Stimulated activated CD4-positive, alpha-beta T cell treated with anti-CD3 and anti-CD28 coated beads, Interleukin-1b, Interleukin-23, amount 100 ng/mL, for 1 hour (primary cell): Measurements from ENCODE around the gene DLL4.
"Not testable (repeated sequence)": the region's sequence is repeated elsewhere in the genome, so short reads cannot be mapped to it uniquely, and the experiment has no call there.

ENCODE experiments used
- DNase-seq, 2 donors: peaks; one replicate each; pipeline ENCODE4 v3.0.0-alpha.2; 2020; ENCODE audit warnings: low read depth in 2 of 2

Gene DLL4

DNA sequence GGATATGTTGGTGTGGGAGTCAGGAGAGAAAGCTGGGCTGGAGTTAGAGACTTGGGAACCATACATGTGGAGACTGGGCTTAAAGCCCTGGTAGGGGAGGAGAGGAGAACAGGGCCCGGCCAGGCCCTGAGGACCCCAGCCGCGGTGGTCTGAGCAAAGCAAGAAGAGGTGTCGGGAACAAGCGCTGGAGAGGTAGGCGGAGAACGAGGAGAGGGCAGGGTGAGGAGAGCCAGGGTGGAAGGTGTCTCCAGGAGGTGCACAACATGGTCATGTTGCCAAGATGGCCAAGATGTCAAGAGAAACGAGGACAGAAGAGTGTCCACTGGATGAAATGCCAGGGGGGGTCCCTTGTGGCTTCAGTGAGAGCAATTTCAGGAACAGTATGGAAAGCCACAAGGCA, 29.6 kb downstream of the DLL4 start:
- no peak for DNase-seq

DNA sequence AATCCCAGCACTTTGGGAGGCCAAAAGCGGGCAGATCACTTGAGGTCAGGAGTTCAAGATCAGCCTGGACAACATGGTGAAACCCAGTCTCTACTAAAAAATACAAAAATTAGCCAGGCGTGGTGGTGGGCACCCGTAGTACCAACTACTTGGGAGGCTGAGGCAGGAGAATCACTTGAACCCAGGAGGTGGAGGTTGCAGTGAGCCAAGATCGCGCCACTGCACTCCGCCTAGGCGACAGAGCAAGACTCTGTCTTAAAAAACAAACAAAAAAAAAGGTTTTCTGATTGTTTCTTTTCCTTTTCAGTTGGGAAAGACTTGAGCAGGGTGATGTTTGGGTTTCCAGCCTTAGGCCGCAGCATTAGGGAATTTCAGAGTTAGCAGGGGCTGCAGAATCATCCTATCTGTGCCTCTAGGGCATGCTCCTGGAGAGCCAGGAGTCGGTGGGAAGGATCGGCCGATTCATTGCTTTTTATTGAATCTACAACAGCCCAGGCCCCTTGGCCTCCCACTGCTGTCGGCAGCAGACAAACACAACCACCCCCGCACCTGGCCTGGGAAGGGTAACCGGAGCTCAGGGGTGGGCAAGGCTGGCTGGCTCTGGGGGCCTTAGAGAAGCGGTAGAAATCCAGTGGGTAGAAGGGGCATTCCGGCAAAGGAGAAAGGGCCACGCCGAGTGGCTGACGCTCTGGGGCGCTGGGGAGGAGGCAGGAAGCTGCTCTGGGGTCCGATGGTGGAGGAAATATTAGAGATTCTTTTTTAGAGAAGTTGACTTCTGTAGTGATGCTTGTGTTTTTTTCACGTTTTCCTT, 30.4 kb downstream of the DLL4 start:
- no peak for DNase-seq

DNA sequence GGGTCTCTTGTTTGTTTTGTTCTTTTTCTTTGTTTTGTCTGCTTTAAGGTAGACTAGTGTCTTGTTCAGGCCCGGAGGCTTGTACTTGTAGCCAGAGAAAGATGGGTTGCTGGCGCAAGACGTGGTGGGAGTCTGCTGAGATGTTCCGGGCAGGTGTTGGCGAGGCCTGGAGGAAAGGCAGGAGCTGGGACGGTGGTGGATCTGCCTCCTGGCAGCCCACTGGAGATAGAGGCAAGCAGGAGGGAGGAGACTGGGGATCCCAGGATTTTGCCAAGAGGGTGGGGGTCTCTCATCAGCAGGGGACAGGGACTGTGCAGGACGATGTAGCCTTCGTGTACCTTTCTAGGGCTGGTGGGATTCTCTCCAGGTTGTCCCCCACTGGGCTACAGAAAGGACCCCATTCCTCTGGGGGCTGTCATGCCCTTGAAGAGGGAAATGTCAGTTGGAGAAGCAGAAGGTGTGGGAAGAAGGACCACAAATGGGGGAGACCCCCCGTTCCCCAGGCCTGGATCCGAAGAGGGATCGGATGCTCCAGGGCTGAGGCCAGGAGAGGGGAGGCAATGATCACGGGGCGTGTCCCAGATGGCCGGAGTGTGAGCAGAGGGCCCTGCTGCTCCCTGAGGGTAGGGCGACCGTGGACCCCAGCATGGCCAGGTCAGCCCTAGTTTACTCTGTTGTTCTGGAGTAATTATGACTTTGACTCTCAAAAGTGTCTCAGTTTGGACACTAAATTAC, 31.2 kb downstream of the DLL4 start:
- no peak for DNase-seq

DNA sequence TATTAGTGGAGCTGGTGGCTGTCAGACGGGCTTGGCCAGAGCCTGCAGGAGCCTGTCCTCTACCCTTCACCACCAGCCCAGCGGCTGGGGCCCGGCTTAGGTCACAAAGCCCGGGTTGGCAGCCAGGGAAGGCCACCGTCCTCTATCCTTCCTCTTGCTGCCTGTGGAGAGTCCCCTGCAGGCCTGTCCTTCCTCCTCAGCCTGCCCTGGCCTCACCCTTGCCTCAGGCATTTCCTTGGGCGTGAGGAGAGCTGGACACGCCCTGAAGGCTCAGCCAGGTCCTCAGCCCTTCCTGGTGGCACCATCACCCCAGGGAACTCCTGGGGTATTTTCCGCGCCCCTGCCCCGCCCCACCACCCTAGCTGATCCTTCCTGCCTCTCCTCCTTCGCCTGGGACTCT, 31.8 kb downstream of the DLL4 start:
- DNase-seq = no peak

DNA sequence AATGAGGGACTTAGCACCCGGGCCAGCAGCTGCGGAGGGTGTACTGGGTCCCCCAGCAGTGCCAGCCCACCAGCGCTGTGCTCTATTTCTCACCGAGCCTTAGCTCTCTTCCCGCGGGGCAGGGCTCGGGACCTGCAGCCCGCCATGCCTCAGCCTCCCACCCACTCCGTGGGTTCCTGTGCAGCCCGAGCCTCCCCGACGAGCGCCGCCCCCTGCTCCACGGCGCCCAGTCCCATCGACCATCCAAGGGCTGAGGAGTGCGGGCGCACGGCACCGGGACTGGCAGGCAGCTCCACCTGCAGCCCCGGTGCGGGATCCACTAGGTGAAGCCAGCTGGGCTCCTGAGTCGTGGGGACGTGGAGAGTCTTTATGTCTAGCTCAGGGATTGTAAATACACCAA, 32.6 kb downstream of the DLL4 start:
- not testable (repeated sequence) for DNase-seq

DNA sequence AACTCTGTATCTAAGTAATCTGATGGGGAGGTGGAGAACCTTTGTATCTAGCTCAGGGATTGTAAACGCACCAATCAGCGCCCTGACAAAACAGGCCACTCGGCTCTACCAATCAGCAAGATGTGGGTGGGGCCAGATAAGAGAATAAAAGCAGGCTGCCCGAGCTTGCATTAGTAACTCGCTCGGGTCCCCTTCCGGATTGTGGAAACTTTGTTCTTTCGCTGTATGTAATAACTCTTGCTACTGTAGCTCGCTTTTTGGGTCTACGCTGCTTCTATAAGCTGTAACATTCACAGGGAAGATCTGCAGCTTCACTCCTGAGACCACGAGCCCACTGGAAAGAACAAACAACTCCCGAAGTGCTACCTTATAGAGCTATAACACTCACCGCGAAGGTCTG, 33.2 kb downstream of the DLL4 start:
- not testable (repeated sequence) for DNase-seq

DNA sequence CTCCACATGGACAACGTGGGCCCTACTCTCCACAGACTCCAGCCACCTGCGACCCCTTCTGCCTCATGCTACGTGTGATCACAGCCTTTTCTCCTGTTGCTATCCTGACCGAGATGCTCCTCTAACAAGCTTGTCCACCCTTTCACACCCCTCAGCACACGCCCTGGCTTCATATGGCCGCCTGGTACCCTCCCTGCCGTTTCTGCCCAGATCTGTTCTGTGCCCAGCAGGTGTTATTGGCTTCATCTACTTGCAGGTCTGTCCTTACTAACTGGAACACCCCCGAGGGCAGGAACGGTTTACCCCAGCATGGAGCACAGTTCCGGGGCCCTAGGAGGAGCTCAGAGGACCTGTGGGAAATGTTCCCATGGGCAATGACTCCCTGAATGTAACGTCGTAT, 34.1 kb downstream of the DLL4 start:
- no peak for DNase-seq

DNA sequence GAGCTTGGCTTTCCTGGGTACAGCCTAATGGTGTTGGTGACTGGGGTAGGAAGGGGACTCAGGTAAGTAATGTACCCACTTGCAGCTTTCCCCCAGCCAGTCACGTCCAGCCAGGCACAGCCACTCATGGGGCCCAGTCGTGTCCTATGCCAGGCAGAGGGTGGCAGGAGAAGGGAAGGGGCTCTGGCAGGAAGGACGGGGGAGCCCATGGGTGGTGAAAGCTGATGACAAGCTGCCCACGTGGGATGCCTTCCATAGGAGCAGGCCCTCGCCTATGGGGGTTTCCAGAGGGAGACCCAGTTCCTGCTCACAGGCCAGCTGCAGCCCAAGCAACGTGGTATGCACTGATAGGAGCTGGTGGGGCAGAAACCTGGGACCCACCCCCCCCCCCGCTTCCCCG, 34.9 kb downstream of the DLL4 start:
- no peak for DNase-seq

DNA sequence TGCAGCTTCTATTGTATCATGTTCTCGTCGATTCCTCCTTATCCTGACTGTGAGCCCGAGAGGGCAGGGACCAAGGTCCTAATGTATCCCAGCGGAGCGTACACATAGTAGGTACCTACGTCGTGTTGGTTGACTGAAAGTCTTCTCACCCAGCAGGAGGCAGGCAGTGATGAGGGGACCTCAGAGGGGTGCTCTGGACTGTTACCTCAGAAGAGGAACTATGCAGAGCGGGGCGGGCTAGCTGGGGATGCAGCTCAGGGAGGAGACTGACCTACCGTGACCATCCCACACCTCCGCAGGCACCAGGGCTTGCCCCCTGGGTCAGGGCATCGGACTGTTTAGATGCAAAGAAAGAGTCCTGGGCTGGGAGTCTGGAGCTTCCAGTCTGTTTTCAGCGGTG, 35.5 kb downstream of the DLL4 start:
- no peak for DNase-seq

DNA sequence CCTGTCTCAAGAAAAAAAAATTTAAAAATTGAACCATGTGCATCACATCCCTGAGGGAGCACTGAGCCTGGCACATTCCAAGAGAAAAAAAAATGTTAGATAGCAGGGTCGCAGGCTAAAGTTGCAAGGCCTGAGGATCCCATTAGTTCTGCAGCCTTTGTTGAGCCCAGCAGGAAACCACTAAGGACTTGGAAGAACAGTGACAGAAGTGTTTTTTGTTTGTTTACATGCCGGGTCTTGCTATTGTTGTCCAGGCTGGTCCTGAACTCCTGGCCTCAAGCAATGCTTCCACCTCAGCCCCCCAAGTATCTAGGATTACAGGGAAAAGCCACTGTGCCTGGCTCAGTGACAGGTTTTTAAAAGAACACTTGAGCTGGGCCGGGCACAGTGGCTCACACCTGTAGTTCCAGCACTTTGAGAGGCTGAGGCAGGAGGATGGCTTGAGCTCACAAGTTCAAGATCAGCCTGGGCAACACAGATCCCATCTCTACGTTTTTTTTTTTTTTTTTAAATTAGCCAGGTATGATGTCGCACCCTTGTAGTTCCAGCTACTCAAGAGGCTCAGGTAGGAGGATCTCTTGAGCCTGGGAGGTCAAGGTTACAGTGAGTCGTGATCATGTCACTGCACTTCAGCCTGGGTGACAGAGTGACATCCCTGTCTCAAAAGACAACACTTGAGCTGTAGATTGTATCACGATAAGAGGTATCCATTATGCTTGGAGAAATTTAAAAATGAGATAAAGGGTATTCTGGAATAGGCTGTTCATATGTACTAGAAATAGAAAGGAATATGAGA, 39.3 kb downstream of the DLL4 start:
- no peak for DNase-seq

DNA sequence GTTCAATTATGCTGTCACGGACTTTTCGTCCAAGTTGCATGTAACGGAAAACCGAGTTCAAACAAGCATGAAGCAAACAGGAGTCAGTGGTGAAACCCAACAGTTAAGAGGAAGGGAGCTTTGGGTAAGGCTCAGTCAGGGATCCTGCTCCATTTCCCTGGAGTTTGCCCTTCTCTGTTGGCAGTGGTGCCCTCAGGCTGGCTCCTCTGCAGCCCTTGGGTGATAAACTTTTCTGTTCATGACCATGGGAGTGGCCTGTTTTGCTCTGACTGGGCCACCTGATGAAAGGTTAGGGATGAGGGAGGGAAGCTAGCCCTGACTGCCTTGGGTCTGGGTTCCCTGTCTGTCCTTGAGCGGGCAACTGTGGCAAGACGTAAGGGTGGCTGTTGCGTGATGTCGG, 40.2 kb downstream of the DLL4 start:
- DNase-seq = no peak

DNA sequence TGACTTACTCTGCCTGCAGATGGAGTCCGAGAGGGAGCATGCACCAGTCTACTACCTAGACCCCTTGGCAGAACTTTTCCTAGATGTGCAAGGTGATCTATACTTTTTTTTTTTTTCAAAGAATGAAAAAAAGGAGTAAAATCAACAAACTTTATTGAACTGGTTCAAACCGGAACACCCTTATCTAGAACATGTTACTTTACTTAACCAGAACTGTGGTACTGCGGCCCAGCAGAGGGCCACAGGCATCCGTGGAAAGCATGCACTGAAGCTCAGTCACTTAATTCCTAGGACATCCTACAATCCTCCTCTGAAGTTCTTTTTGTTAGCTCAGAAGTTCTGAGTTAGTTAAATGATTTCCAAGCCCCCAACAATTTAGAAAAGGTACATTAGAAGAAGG, 45.7 kb downstream of the DLL4 start:
- no peak for DNase-seq

DNA sequence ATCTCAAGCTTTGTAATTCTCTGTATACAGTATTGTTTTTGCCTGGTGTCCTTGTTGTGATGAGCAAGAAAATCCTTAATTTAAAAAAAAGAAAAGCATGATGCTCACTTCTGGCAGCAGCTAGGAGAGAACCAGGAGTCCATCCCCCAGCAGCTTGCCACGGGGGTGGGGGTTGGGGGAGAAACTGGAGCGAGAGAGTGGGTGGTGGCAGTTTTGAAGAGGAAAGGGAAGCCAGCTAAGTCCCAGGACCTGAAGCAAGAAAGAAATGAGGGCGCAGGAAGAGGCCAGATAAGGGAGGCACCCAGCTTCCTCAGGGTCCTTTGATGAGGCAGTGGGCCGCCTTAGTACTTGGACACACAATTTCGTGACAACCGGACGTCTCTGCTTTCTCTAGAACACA, 47.7 kb downstream of the DLL4 start:
- DNase-seq = no peak

DNA sequence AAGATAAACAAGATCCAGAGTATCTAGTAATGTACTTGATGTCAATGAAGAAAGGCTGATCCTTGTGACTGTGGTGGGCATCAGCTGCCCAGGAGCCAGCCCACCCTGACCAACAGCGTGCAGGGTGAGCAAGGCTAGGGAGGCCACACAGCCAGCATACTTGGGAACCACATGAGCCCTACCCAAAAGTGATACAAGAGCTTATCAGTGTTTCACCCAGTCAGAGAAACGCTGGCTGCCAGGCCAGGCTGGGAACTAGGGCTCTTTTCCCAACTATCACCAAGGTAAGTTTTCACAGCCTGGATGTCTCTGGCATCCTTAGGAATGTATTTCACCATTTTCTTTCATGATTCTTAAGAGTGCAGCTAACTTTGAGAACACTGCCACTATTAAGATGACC, 49.0 kb downstream of the DLL4 start:
- no peak for DNase-seq

DNA sequence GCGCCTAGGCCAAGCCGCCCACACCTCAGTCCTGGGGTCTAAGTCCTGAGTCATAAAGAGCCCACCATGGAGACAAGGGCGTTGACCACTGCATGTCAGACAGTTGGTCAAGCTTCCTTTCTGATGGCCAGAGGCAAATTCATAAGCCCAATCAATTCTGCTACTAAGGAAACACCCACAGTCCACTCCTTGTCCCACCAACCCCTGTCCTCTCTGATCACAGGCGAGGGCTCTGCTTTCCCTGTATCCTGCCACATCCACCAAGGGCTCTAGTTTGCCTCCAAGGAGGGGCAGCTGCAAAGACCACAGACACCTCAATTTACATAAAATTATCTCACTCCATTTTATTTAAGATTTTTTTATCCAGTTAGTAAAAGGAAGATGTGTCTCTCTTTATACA, 49.4 kb downstream of the DLL4 start:
- DNase-seq = no peak

DNA sequence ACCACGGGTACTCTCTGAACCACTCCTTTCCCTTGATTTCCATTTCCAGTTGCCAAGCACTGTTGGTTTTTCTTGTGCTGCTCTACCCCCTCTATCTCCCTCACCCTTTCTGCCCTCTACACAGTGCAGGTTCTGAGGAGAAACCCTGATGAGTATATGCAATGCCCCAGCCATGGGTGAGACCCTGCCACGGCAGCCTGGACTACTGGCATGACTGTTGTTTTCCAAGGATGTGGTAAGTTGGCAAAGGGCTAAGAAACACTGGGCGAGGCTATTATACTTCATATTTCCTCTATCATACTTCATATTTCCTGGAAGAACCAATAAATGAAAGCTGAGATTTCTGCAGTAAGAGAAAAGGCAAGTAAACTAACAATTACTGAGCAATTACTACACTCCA, 52.0 kb downstream of the DLL4 start:
- DNase-seq = no peak

DNA sequence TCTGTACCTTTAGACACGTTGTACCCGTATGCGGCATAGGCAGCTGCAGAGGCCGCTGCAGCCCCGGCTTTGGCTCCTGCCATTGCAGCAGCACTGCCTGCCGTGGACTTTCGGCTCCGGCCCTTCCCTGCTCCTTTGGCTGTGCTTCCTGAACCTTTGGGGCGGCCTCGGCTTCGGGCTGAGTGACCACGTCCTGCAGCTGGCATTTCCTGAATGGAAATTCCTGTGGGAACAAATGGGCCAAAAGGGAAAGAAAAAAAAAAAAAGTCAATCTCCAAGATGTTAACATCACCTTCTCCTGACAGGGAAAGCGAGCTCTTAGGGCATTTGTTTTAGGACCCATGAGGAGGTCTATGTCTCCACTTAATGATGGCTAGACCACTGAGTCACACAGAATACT, 53.7 kb downstream of the DLL4 start:
- DNase-seq = no peak

DNA sequence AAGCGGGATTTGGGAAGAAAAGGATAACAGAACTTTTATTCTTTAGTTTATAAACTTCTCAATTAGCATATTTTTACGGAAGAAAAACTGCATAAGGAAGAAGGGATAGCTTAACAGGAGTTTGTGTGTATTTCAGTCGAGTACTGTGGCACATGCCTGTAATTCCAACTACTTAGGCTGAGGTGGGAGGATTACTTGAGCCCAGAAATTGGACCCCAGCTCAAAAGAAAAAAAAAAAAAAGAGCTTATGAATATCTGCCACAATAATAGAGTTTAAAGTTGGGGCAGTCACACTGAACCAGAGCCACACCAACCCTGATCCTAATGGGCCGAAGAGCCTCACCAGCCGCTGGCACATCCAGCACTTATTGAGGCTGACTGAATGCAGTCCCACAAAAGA, 55.3 kb downstream of the DLL4 start:
- no peak for DNase-seq

DNA sequence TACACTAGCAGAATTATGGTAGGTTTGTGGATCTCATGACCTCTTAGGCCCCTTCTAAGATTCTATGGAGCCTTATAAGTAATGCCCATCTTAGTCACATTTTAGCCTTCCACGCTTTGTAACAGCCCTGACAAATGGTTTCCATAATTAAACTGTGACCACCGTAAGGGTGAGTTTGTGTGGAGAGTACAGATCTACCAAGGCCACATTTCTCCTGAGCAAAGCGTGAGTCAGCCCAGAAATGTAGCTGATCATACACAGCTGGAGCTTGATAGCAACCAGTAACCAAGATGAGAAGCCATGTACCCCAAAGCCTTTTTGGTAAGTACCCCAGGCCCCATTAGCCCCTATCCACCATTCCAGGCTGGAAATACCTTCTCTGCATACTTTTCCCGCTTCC, 55.8 kb downstream of the DLL4 start:
- DNase-seq = no peak

DNA sequence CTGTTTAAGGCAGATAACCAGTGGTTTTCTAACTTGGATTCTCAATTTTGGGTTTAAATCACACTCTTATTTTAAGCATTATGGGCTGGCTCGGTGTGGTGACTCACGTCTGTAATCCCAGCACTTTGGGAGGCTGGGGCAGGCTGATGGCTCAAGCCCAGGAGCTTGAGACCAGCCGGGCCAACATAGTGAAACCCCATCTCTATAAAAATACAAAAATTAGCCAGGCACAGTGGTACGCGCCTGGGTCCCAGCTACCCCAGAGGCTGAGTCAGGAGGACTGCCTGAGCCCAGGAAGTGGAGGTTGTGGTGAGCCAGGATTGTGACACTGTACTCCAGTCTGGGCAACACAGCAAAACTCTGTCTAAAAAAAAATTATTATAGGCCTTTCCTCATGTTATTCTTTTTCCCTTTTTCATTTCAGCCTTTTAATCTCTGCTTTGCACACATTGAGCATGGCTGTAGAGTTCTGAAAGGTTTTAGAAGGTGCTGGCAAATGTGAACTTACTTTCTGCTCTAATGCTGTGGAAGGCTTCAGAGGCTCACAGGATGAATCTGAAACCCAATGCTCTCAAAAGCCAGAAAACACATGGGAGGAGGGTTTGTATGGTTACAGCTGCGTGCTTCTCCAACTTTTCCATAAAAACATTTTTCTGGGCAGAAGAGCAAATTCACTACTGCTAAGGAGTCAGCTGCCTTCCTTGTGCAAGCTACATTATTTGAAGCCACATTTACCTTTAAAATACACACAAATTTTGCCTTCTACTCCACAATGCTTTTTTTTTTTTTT, 56.6 kb downstream of the DLL4 start:
- DNase-seq = no peak

DNA sequence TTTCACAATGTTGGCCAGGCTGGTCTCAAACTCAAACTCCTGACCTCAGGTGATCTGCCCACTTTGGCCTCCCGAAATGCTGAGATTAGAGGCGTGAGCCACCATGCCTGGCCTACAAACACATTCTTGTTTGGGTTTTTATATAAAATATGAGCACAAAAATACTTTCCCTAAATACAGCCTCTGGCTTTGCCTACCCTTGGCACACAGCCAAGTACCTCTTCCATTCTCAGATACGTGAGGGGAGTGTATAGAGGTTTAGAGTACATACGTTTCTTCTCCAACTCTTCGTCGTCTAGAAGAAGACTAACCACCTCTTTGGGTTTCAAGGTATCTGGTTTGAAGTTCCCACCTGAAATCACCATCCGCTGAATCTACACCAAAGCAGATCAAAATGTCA, 57.7 kb downstream of the DLL4 start:
- DNase-seq = no peak

DNA sequence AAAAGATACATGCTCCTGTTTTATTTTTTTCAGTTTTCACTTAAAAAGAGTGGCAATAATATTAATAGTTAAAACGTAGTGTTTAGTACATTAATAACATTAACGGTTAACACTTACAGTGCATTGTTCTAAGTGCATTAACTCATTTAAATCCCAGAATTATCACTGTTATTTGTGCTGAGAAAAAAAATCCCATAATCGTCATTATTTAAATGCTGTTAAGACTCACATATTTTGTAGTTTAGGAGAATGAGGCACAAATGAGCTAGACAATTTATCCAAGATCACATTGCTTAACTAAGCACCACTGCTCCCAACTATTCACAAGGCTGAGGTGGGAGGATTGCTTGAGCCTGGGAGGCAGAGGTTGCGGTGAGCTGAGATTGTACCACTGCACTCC, 59.0 kb downstream of the DLL4 start:
- no peak for DNase-seq
